CD4-positive, alpha-beta T cell treated with Interleukin-12 subunit alpha and Interleukin-12 subunit beta, for 1 hour (primary cell): ENCODE data around the gene NNMT.
A peak's percentile ranks its signal among the peaks of the same experiment; 100 is the strongest.

Source experiments
- DNase-seq: peaks from one replicate; pipeline ENCODE4 v3.0.0-alpha.2; 2020

The NNMT gene

DNA sequence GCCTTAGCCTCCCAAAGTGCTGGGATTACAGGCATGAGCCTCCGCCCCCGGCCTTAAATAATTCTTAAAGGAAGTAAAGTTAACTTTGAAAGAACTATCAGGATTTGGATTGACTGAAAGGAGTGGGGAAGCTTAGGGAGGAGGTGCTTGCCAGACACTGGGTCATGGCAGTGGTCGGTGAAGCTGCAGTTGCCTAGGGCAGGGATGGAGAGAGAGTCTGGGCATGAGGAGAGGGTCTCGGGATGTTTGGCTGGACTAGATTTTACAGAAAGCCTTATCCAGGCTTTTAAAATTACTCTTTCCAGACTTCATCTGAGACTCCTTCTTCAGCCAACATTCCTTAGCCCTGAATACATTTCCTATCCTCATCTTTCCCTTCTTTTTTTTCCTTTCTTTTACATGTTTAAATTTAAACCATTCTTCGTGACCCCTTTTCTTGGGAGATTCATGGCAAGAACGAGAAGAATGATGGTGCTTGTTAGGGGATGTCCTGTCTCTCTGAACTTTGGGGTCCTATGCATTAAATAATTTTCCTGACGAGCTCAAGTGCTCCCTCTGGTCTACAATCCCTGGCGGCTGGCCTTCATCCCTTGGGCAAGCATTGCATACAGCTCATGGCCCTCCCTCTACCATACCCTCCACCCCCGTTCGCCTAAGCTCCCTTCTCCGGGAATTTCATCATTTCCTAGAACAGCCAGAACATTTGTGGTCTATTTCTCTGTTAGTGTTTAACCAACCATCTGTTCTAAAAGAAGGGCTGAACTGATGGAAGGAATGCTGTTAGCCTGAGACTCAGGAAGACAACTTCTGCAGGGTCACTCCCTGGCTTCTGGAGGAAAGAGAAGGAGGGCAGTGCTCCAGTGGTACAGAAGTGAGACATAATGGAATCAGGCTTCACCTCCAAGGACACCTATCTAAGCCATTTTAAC is at the start of gene NNMT:
Gene NNMT, plus strand, starts transcription at position 724 of the 929 bp plus-strand sequence. Its CDS starts 158 bp downstream, at position 882.
- no peak for DNase-seq

DNA sequence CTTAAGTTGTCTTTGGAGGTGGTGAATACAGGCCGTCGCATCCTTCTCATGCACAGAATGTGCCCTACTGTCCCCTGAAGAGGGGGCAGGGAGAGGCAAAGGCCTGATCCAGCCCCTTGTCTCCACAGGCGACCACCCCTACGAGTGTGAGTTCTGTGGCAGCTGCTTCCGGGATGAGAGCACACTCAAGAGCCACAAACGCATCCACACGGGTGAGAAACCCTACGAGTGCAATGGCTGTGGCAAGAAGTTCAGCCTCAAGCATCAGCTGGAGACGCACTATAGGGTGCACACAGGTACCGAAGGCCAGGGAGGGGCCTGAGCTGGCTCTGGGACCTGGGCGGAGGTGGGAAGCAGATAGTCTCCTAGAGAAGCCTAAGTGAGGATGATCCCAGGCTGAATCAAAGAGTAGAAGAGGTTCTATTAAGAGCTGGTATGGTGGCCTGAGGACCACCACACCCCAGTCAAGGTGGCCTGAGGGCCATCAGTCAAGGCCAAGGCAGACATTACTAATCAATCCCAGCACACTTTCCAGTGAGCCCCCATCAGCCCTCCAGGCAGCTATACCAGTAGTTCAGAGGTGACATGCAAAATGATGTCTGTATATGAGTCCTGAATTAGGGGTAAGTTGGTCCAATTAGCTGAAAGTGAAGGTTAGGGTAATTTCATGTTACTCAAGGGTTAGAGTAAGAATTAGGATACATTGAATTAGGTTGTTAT is 49.0 kb upstream of the NNMT start:
- no peak for DNase-seq

DNA sequence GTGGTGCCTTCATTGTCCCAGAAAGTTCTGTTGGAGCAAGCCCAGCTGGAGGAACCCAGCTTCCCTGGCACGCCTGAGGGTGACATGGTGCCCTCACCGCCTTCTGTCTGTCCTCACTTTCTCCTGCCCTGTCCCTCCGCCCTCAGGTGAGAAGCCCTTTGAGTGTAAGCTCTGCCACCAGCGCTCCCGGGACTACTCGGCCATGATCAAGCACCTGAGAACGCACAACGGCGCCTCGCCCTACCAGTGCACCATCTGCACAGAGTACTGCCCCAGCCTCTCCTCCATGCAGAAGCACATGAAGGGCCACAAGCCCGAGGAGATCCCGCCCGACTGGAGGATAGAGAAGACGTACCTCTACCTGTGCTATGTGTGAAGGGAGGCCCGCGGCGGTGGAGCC is 46.0 kb upstream of the NNMT start:
- DNase-seq, result no peak

DNA sequence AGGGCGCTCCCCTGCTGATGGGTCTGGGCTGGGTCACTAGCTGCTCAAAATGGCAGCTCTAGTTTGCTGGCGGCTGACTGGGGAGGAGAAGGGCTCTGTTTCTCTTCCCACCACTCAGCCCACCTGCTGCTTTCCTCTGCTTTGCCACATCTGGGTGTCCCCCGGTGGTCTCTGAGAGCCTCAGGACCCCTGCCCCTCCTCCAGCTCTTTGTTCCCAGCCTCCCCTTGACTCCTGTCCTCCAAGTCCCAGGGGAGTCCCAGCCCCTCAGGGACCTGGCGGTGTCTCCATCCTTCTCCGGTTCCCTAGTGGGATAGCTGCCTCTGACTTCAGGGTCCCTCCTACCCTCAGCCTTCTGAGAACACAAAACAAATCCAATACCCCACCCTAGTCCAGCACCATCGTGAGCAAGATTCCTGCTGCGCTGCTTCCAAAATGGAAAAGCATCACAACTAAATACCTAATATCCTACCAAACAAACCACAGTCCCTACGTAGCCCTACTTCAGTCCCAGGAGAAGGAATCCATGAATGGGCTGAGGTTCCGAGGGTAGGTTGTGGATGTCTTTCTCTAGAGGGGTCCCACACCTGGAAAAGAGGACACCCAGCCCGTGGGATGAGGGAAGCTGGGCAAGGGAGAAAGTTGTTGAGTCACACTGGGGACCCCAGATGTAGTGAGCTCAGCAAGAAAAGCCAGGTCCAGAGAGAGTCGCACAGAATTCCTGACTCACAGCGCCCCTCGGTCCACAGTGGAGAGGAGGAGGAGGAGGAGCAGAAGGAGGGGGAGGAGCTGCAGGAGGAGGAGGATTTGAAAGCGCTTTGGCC is 45.0 kb upstream of the NNMT start:
- no peak for DNase-seq

DNA sequence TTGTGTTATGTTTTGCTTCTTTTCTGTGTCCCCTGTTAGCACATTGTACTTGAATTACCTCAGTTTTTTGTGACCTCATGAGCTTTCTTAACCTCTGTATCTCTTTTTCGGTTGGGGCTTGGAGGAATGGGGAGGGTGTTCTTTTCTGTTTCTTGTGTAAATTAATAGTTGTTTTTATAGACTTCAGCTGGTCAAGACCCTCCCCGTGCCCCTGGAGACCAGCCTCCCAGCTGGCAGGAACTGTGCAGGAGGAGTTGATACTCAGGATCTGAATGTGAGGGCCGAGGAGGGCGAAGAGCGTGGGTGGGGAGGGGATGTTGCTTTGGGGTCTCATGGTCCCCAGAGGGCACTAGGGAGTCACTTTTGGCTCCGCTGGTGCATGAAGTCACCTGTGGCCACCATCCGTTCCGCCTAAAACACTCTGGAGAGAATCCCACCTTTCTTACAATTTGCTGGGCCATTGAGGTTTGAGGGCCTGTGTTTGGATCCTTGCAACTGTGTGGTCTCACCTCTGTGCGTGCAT is 44.3 kb upstream of the NNMT start:
- DNase-seq, result no peak

DNA sequence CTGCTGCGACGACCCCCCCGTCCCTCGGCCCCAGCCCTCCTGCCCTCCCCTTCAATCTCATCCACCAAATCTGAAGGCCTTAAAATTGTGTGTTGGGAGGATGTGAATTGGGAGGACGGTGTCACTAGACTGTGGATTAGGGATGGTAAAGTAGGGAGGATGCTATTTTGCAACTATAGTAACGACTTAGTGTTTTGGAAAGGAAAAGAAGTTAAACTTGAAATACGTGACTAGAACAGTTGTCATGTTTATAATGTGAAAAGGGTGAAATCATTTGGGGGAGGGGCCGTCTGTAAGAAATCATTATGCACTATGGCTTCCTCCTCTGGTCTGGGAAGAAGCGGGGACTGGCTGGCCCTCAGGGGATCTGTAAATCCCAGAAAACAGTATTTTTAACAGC is 43.4 kb upstream of the NNMT start:
- DNase-seq, result no peak

DNA sequence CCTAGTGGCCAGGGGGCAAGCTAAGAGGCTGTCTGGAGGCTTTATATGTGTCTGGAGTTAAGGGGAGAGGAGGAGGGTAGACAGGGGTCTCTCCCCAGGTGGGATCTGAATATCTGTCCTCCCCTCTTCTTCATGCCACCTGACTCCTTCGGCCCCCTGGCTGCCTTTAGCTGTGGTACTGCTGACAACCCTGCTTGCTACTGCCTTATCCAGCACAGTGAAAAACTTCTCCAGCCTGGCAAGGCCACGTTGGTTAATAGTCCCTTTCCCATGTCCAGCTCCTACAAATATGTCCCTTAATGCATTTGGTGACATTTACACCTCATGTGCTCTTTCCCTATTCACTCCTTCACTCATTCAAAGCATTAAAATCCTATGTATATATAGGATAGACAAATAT is 42.4 kb upstream of the NNMT start:
- DNase-seq, result no peak

DNA sequence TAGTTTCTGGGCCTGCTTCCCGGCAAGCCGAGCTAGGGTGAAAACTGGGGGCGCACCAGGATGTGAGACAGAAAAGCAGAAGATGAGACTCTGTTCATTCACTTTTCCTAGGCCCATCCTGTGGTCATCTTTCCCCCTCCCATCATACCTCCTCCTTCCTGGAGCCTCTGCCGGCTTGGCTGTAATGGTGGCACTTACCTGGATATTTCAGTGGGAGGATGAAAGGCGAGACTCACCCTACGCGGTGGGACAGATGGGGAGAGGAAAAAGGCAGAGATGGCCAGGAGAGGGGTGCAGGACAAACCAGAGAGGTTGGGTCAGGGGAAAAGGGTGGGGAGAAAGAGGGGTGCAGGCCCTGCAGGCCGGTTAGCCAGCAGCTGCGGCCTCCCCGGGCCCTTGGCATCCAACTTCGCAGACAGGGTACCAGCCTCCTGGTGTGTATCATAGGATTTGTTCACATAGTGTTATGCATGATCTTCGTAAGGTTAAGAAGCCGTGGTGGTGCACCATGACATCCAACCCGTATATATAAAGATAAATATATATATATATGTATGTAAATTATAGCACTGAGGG is 41.5 kb upstream of the NNMT start:
- no peak for DNase-seq

DNA sequence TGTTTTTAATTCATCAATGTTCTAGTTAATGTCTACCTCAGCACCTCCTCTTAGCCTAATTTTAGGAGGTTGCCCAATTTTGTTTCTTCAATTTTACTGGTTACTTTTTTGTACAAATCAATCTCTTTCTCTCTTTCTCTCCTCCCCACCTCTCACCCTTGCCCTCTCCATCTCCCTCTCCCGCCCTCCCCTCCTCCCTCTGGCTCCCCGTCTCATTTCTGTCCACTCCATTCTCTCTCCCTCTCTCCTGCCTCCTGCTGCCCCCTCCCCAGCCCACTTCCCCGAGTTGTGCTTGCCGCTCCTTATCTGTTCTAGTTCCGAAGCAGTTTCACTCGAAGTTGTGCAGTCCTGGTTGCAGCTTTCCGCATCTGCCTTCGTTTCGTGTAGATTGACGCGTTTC is 40.9 kb upstream of the NNMT start:
- DNase-seq, result no peak

DNA sequence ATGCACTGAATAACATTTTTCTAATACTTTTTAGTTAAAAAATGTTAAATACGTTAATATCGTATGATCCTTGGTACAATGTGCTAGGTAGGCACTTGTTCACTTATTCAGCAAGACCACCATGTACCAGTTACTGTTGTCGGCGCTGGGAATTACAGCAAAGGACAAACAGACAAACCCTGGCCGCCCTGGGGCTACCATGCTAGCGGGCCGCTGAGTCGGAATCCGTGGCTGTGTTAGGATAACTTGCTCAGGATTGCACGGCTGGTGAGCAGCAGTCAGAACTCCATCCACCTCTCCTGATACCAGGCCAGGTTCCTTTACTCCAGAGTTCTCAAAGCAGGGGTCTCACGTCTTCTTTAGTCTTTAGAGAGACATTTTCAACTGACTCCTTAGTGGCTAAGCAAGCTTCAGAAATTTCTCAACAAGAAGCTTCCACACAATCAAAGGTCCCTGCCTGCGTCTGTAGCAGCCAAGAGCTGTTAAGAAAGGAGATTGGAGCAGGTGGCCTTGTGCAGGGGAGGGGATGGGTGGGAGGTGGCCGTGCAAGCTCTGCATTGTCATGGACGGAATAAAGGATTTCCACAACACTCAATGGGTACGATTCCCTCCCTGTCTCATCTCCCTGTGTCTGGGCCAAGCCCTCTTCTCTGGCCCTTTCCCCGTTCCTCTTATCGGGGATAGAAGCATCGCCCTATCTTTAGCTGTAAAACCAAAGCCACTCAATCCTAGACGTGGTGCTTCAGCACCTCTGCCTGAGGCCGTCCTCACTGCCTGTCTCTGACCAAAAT is 39.8 kb upstream of the NNMT start:
- DNase-seq, result no peak

DNA sequence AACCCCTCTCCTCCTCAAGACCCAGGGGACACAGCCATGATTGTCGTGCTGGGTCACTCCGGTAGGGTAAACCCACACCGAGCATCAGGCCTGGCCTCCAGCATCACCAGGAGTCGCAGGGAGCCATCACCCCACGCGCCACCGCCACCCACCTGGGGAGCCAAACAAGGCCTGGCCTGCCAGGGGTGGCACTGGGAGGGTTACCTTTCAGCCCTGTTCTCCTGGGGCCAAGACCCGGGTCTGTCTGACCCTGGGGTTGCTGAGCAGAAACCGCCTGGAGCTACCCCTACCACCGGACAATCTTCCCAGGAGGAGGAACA is 39.3 kb upstream of the NNMT start:
- no peak for DNase-seq

DNA sequence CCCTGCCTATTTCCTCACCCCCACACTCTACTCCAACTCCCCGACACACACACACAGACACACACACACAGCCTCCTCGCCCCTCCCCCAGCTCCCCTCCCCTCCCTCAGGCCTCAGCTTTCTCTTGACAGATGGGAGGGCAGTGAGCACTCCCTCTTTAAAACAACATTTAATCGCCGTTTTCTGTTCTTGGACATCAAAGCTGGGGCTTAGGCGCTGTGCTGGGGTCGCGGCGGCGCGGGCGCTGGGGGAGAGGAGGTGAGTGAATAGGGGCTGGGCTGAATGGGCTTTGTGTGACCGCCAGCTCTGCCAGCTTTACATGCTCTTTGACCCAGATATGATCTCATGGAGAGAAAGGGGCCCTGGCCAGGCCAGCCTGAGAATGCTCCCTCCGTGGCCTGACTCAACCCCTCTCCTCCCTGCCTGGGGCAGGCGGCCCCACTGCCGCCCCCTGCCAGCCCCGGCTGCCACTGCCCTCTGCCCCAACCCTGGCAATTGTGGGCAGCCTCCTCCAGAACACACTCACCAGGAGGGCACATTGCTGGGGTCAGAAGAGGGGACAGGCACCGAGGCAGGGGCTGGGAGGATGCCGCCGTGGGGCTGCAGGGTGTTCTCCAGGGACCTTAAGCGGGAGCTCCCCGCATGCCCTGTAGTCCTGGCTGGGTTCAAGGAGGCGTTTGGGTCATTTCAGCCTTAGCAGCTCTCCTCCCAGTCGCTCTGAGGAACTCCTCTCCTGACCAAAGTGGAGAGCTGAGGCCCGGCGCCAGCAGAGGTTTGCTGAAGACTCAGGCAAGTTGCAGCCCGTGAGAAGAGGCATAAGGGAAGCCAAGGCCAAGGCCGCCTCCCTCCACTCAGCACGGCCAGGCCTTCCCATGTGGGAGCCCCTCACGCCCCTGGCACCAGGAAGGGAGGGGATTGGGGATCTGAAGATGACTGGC is 38.3 kb upstream of the NNMT start:
- no peak for DNase-seq

DNA sequence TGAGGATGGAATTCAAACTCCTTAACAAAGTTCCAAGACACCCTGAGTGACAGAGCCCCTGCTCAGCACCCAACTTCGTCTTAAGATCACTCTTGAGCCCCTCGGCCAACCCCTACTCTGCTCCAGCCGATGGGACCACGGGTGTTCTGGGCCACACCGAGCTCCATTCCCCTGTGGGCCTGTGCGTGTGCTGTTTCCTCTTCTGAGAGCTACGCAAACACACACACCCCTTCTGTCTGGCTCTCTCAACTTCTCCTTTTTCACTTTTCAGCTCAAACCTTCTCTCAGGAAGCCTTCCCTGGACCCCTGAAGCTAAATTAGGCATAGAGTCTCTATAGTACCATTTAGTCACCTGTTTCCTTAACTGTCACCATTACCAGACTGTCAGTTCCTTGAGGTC is 37.5 kb upstream of the NNMT start:
- DNase-seq, result no peak

DNA sequence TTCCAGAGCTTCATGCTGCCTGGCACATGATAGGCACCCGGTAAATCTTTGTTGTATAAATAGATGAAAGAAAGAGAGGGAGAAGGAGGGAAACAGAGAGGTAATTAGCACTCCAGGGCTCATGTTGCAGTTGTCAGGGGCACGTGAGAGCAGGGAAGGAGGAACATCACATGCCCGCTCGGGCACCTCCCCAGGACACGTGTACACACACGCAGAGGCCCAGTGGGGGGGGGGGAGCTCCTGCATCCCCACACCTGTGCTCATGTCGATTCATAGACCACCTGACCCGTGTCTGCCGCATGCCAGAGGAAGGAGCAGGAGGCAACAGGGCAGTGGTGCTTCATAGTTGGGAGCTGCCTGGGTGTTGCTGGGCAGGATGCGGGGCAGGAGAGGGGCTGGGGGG is 37.1 kb upstream of the NNMT start:
- no peak for DNase-seq

DNA sequence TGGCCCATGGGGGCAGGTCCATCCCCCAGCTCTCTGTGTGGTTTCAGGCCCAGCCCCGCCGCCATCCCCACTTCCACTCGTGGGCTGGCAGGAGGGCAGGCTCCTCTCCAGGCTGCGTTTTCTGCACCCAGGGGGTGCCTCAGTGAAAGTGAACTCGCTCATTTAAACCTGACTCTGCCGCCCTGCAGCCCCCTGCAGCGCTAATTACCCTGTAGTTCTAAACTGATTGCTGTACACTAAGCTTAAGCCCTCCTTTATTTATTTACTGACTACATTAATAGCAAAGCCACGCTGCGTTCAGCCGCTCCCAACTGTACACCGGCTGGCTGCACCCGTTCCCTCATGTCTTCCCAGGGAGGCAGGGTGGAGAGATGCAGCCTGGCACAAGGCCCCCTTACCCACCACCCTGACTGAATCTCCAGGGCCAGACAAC is 36.6 kb upstream of the NNMT start:
- DNase-seq, result no peak

DNA sequence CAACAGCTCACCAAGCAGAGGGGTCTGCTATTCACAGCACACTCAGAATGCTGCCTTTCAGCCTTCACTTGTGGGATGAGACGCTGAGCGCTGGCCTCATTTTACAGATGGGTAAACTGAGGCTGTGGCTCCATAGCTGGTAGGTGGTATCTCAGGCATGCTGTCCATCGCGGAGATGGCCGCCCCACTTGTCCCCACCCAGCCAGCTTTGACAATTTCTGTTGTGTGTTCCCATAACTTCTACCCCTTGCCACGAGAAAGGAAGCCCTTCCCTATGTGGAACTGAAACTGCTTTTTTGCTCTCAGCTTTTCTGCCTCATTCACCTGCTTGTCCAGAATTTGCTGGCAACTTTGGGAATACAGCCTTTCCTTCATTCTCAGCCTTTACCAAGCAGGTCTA is 36.1 kb upstream of the NNMT start:
- no peak for DNase-seq

DNA sequence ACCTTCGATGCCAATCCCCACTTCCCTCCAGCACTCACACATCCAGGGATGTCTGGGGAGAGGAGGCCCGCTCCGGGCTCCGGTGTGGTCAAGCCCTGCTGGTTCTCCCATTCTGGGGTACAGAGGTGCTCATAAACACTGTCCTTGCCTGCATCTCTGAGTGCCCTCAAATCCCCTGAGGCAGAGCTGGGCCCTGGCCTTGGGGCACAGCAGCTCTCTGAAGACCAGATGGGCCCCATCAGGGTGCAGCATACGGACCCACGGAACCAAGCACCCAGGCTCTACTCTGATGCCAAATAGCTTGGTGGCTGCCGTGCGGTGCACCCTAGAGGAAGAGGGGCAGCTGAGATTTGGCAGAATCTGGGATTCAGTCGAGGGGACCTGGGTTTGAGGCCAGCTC is 35.7 kb upstream of the NNMT start:
- no peak for DNase-seq

DNA sequence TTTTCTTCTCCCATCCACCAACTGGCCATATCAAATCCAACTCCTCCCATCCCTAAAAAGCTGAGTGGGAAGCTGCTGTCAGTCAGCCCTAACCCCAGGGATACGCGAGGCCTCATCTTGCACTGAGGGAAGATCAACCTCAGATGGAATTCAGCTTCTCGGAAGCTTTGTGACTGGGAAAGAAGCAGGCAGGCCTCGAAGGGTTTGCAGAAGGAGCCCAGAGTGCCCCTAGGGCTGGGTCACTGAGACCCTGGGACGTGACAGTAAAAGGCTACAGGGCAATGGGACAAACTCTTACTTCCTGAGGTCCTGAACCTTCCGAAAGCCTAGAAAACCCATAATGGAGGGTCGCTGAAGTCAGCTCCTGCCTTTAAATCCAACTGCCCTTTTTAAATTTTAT is 34.4 kb upstream of the NNMT start:
- no peak for DNase-seq

DNA sequence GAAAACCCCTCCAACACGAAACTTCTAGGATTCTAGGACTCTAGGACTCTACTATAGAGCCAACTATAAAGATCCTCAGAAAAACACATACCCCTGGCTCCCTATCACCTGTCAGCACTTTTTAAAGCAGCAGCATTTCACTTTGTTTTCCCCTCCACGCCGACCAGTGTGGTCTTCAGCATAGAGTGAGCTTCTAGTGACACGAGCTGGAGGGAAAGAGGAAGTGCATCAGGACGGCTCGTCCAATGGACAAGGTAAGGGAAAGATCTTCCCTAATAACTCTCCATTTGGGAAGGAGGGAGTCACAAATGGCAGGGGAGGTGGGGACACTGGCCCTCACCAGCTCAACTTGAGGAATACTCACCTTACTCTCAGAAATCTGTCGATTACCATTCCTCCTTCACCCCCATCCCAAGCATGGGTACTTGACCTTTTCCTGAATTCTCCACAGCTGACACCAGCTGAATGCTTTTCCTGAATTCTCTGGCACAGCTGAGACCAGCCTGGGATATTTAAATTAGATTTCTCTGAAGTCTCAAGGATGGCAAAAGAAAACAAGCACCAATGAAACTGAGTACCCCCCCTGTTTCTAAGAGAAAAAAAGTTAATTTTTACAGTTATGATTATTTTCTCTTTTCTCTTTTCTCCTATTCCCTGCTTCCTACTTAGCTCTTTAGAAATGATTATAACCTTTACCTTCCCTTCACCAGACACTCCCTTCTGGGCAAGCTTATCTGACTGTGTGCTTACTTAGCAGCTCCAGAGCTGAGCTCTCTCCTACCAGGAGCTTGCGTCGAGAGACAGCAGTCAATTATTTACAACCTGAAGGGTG is 33.3 kb upstream of the NNMT start:
- peak; percentile 26 for DNase-seq
